ENCODE measurements around the gene ADGRG3.

DNA sequence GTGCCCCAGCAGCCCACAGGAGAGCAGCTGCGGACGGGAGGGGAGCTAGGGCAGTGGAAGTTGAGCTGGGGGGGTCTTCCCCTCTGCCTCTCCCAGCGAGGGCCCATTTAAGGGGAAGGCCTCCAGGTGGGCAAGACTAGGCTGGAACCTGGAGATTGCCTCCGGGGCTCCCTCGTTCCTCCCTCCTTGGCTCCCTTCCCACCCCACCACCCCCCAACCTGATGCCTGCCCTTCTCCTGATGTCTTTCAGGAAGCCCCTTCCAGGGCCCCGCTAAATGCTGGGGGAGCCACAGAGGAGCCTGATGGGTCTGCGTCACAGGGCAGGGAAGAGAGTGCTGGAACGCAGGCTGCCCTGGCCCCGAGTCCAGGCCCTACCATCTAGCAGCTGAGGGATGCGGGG is 22.9 kb upstream of the ADGRG3 start:
- TF ChIP-seq, protein P1, sequence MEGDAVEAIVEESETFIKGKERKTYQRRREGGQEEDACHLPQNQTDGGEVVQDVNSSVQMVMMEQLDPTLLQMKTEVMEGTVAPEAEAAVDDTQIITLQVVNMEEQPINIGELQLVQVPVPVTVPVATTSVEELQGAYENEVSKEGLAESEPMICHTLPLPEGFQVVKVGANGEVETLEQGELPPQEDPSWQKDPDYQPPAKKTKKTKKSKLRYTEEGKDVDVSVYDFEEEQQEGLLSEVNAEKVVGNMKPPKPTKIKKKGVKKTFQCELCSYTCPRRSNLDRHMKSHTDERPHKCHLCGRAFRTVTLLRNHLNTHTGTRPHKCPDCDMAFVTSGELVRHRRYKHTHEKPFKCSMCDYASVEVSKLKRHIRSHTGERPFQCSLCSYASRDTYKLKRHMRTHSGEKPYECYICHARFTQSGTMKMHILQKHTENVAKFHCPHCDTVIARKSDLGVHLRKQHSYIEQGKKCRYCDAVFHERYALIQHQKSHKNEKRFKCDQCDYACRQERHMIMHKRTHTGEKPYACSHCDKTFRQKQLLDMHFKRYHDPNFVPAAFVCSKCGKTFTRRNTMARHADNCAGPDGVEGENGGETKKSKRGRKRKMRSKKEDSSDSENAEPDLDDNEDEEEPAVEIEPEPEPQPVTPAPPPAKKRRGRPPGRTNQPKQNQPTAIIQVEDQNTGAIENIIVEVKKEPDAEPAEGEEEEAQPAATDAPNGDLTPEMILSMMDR (IDR thresholded peaks at IDR 0.05; ENCODE audit: low read depth, low read length, poor library complexity, severe bottlenecking), result no peak
- TF ChIP-seq EZH2phosphoT487 (IDR thresholded peaks at IDR 0.05; ENCODE audit: borderline replicate concordance, low read length), result no peak

All from DOHH2 (cell line).